Measurements from ENCODE around the gene SART3. TPM values are rescaled to one million over a fixed set of nuclear protein-coding genes. Genes with fewer than 3 reads are reported as not detected.

Gene SART3
- total RNA-seq, 1 donor from 2014 or later = 43.3 TPM

DNA sequence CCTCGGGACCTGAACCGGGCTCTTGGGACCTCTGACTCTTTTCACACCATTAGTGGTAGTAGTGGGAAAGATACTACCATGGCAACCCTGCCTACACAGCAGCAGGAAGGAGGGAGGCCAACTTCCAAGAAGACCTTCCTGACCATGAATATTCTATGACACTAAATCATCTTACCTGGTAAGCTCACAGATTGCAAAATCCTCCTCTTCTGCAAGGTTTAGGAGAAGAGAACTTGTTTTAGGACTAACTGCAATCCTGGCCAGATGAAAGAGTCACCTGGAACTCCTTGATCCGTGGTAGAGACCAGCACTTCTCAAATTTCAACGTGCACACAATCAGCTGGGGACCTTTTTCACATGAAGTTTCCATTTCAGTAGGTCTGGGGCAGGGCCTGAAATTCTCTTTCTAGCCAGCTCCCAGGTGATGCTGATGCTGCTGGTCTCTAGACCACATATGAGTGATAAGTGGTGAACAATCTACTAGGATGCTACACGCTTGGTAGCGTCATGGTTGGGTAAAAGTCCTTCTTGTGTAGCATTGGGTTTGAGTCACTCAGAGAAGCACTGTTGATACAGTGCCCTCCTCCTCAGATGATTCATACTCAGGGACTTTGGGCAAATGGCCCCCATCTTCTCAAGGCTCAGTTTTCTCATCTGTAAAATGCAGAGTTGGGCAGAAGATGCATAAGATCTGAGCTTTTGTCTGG, 81.5 kb downstream of the SART3 start:
- H3K4me3 ChIP-seq (ENCODE audit: low read length in 3 of 3) = no peak overlapping the region
- no peaks in the 10 kb centered on the region for H3K9me3 ChIP-seq (ENCODE audit: control insufficient read depth in 3 of 3, low read length in 3 of 3)
- H3K9ac ChIP-seq (ENCODE audit: low read depth in 1 of 3, low read length in 3 of 3) = no peak overlapping the region
- H3K4me1 ChIP-seq (ENCODE audit: control insufficient read depth in 3 of 3, insufficient read depth in 3 of 3, low read length in 3 of 3) = no peaks in the 10 kb centered on the region
- no peak overlapping the region for H3K27ac ChIP-seq (ENCODE audit: low read depth, low read length)
- no peaks in the 10 kb centered on the region for H3K36me3 ChIP-seq (ENCODE audit: control insufficient read depth in 3 of 3, insufficient read depth in 3 of 3, low read length in 3 of 3)
- peaks cover 11 to 13% (median 12%) of the 10 kb centered on the region in 3 donors for H3K27me3 ChIP-seq (ENCODE audit: control insufficient read depth in 3 of 3, insufficient read depth in 3 of 3, low read length in 3 of 3)

DNA sequence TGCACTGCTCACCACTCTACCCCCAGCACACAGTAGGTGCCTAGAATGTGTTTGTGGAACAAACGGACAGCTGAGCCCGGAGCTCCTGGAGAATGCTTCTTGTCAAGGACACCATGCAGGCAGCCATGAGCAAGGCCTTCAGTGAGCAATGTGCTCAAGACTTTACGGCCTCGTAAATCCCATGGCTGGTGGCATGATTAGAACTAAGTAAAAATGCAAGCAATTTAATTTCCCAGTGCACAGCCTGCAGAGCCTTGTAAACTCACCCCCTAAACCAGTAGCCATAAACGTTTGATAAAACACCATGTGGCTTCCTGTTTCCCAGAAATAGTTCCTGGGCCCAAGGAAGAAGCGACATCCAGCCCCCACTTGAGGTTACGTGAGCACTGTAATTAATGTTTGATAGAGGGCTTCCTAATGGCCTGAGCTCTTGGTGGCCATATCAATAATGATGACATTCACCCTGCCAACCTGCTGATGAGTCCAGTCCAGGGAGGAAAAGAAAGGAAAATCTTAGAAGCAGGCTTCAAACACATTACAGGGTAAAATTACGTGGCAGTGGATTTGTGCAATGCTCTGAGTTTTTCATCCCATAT, 82.3 kb downstream of the SART3 start:
- Histone ChIP-seq H3K9me3 (ENCODE audit: control insufficient read depth in 3 of 3, low read length in 3 of 3) (no peaks in the 10 kb centered on the region), H3K27me3 (ENCODE audit: control insufficient read depth in 3 of 3, insufficient read depth in 3 of 3, low read length in 3 of 3) (peaks cover 12 to 15% (median 13%) of the 10 kb centered on the region in 3 donors), H3K9ac (ENCODE audit: low read depth in 1 of 3, low read length in 3 of 3) (no peak overlapping the region), H3K4me1 (ENCODE audit: control insufficient read depth in 3 of 3, insufficient read depth in 3 of 3, low read length in 3 of 3) (no peaks in the 10 kb centered on the region), H3K36me3 (ENCODE audit: control insufficient read depth in 3 of 3, insufficient read depth in 3 of 3, low read length in 3 of 3) (no peaks in the 10 kb centered on the region), H3K4me3 (ENCODE audit: low read length in 3 of 3) (no peak overlapping the region), H3K27ac (ENCODE audit: low read depth, low read length) (no peak overlapping the region)

- peaks cover 9% of the 10 kb centered on the region in 3 donors for H3K27me3 ChIP-seq (ENCODE audit: control insufficient read depth in 3 of 3, insufficient read depth in 3 of 3, low read length in 3 of 3)
- no peaks in the 10 kb centered on the region for H3K4me1 ChIP-seq (ENCODE audit: control insufficient read depth in 3 of 3, insufficient read depth in 3 of 3, low read length in 3 of 3)
- no peaks in the 10 kb centered on the region for H3K36me3 ChIP-seq (ENCODE audit: control insufficient read depth in 3 of 3, insufficient read depth in 3 of 3, low read length in 3 of 3)
- no peak overlapping the region for H3K9ac ChIP-seq (ENCODE audit: low read depth in 1 of 3, low read length in 3 of 3)
- H3K4me3 ChIP-seq (ENCODE audit: low read length in 3 of 3) = no peak overlapping the region
- H3K9me3 ChIP-seq (ENCODE audit: control insufficient read depth in 3 of 3, low read length in 3 of 3) = no peaks in the 10 kb centered on the region
- H3K27ac ChIP-seq (ENCODE audit: low read depth, low read length) = no peak overlapping the region
Observed at GRCh38 chr12:108477881-108478259, 83.1 kb downstream of the SART3 start.

GRCh38 chr12:108477055-108477880, 83.7 kb downstream of the SART3 start:
- H3K27me3 ChIP-seq (ENCODE audit: control insufficient read depth in 3 of 3, insufficient read depth in 3 of 3, low read length in 3 of 3) = peaks cover 9% of the 10 kb centered on the region in 3 donors
- no peaks in the 10 kb centered on the region for H3K9me3 ChIP-seq (ENCODE audit: control insufficient read depth in 3 of 3, low read length in 3 of 3)

DNA sequence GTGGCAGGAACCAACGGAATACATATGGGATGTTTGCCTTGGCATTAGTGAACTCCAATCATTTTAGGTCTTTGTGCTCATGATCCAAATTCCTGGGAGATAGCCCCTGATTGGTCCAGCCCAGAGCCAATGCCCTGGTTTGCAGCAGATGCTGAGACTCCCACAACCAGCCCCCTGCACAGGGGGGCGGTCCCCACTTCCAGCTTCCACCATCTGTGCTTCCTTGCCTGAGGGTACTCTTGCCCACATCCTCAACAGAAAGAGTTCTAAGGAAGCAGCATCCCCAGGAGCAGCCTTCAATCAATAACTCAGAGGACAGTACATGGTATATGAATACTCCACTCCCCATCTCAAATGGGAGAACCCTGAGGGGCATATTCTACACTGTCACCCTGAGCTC, 85.6 kb downstream of the SART3 start:
- H3K27me3 ChIP-seq (ENCODE audit: control insufficient read depth in 3 of 3, insufficient read depth in 3 of 3, low read length in 3 of 3) = peaks cover 4 to 11% (median 9%) of the 10 kb centered on the region in 3 donors
- no peaks in the 10 kb centered on the region for H3K36me3 ChIP-seq (ENCODE audit: control insufficient read depth in 3 of 3, insufficient read depth in 3 of 3, low read length in 3 of 3)
- no peaks in the 10 kb centered on the region for H3K9me3 ChIP-seq (ENCODE audit: control insufficient read depth in 3 of 3, low read length in 3 of 3)
- no peak overlapping the region for H3K4me3 ChIP-seq (ENCODE audit: low read length in 3 of 3)
- H3K4me1 ChIP-seq (ENCODE audit: control insufficient read depth in 3 of 3, insufficient read depth in 3 of 3, low read length in 3 of 3) = no peaks in the 10 kb centered on the region
- no peak overlapping the region for H3K9ac ChIP-seq (ENCODE audit: low read depth in 1 of 3, low read length in 3 of 3)
- no peak overlapping the region for H3K27ac ChIP-seq (ENCODE audit: low read depth, low read length)

More at GRCh38 chr12:108477055-108477880, 83.7 kb downstream of the SART3 start:
- H3K4me1 ChIP-seq (ENCODE audit: control insufficient read depth in 3 of 3, insufficient read depth in 3 of 3, low read length in 3 of 3) = no peaks in the 10 kb centered on the region
- H3K36me3 ChIP-seq (ENCODE audit: control insufficient read depth in 3 of 3, insufficient read depth in 3 of 3, low read length in 3 of 3) = no peaks in the 10 kb centered on the region
- H3K9ac ChIP-seq (ENCODE audit: low read depth in 1 of 3, low read length in 3 of 3) = no peak overlapping the region
- H3K27ac ChIP-seq (ENCODE audit: low read depth, low read length) = no peak overlapping the region
- no peak overlapping the region for H3K4me3 ChIP-seq (ENCODE audit: low read length in 3 of 3)

DNA sequence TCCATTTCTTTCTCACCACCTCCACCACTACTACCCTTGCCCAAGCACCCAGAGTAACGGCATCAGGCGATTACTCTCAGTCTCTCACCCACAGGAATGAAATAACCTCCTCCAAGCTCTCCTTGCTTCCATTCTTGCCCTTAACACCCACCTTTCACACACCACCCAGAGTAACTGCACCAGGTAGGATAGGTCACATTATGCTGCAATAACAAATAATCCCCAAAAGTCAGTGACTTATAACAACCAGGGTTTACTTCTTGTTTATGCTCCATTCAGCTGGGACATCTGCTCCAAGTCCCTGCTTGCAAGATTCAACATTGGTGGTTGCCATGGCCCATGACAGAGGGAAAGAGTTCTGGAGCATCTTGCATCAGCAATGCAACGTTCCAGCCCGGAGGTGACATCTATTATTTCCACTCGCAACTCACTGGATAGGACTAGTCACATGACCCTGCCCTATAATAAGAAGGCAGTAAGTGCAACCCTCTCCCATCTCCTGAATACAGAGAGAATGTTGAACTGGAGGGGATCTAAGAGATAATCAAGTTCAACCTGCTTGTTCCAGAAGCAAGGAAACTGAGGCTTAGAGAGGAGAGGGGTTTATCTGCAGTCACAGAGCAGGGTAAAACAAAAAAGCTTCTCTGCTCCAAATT, 87.4 kb downstream of the SART3 start:
- peaks cover 0 to 7% (median 4%) of the 10 kb centered on the region in 3 donors for H3K27me3 ChIP-seq (ENCODE audit: control insufficient read depth in 3 of 3, insufficient read depth in 3 of 3, low read length in 3 of 3)

More for the DNA sequence above, 87.4 kb downstream of the SART3 start:
- Histone ChIP-seq H3K4me3 (ENCODE audit: low read length in 3 of 3) (no peak overlapping the region), H3K4me1 (ENCODE audit: control insufficient read depth in 3 of 3, insufficient read depth in 3 of 3, low read length in 3 of 3) (no peaks in the 10 kb centered on the region), H3K9me3 (ENCODE audit: control insufficient read depth in 3 of 3, low read length in 3 of 3) (no peaks in the 10 kb centered on the region), H3K27ac (ENCODE audit: low read depth, low read length) (no peak overlapping the region), H3K36me3 (ENCODE audit: control insufficient read depth in 3 of 3, insufficient read depth in 3 of 3, low read length in 3 of 3) (no peaks in the 10 kb centered on the region), H3K9ac (ENCODE audit: low read depth in 1 of 3, low read length in 3 of 3) (no peak overlapping the region)

Other genes starting within 250 kb of the SART3 start
- 5.7 TPM for gene CMKLR1, start 221.9 kb downstream of the SART3 start, total RNA-seq
- gene FICD, start 45.9 kb downstream of the SART3 start, total RNA-seq = 1.6 TPM
- 83.0 TPM for gene ISCU, start 1.4 kb upstream of the SART3 start, total RNA-seq
- 37.1 TPM for gene TMEM119, start 36.9 kb upstream of the SART3 start, total RNA-seq
- gene SELPLG, start 72.7 kb upstream of the SART3 start, total RNA-seq = 3.7 TPM
- gene CORO1C, start 170.3 kb upstream of the SART3 start, total RNA-seq = 154 TPM